Keratinocyte (primary cell): ENCODE data around the gene CSNK2A1.

ENCODE experiments used
- EZH2 ChIP-seq: IDR thresholded peaks from one replicate; pipeline ENCODE4 v1.6.1; 2012; ENCODE audit warnings: inconsistent platforms, mild to moderate bottlenecking, low read length, moderate library complexity
- TF ChIP-seq, protein P1 (sequence below), 3 experiments: IDR thresholded peaks in 1 of 3; conservative IDR thresholded peaks in 1 of 3; optimal IDR thresholded peaks in 1 of 3; 2 replicates in 2 of 3; 3 replicates in 1 of 3; pipeline versions ENCODE3 to v1.5.1; 2011; ENCODE audit warnings: low read length in 3 of 3, mild to moderate bottlenecking in 3 of 3, moderate library complexity in 2 of 3, control low read depth in 1 of 3, inconsistent platforms in 1 of 3; ENCODE audit not compliant: insufficient read depth in 2 of 3; ENCODE audit errors: extremely low read depth in 1 of 3

- TF ChIP-seq, protein P1, sequence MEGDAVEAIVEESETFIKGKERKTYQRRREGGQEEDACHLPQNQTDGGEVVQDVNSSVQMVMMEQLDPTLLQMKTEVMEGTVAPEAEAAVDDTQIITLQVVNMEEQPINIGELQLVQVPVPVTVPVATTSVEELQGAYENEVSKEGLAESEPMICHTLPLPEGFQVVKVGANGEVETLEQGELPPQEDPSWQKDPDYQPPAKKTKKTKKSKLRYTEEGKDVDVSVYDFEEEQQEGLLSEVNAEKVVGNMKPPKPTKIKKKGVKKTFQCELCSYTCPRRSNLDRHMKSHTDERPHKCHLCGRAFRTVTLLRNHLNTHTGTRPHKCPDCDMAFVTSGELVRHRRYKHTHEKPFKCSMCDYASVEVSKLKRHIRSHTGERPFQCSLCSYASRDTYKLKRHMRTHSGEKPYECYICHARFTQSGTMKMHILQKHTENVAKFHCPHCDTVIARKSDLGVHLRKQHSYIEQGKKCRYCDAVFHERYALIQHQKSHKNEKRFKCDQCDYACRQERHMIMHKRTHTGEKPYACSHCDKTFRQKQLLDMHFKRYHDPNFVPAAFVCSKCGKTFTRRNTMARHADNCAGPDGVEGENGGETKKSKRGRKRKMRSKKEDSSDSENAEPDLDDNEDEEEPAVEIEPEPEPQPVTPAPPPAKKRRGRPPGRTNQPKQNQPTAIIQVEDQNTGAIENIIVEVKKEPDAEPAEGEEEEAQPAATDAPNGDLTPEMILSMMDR (optimal IDR thresholded peaks at IDR 0.05 in 1 of 3, IDR thresholded peaks at IDR 0.05 in 1 of 3, conservative IDR thresholded peaks at IDR 0.05 in 1 of 3; ENCODE audit: extremely low read depth in 1 of 3, insufficient read depth in 2 of 3, low read length in 3 of 3), result no peak
- TF ChIP-seq EZH2, result no peak
Observed at GRCh38 chr20:539191-539590, 4.4 kb downstream of the CSNK2A1 start.
